Measurements from ENCODE around the gene RABGEF1.

RABGEF1 gene

GRCh38 chr7:66847879-66848790 is 107.6 kb downstream of the RABGEF1 start:
- DNase-seq (ENCODE audit: low read depth, low spot score): no peak
- no peaks in the 10 kb centered on the region for H3K4me1 ChIP-seq (ENCODE audit: insufficient read depth, insufficient read length)
- no peak overlapping the region for H3K4me3 ChIP-seq (ENCODE audit: insufficient read length, low read depth)
- H3K9me3 ChIP-seq (ENCODE audit: insufficient read depth, low read length): no peaks in the 10 kb centered on the region
- peaks cover 16% of the 10 kb centered on the region for H3K27me3 ChIP-seq (ENCODE audit: insufficient read depth, insufficient read length)
- TF ChIP-seq YY1 (IDR thresholded peaks at IDR 0.05; ENCODE audit: insufficient read depth, insufficient read length) (no peak), ZNF274 (IDR thresholded peaks at IDR 0.05; ENCODE audit: low read depth, low read length) (no peak), SUZ12 (IDR thresholded peaks at IDR 0.05; ENCODE audit: extremely low read depth, insufficient read depth, insufficient read length) (no peak)
- H3K36me3 ChIP-seq (ENCODE audit: insufficient read depth, insufficient read length, low read length): no peaks in the 10 kb centered on the region
- H3K9ac ChIP-seq (ENCODE audit: insufficient read length, low read depth): no peak overlapping the region

GRCh38 chr7:66859339-66859738 is 118.8 kb downstream of the RABGEF1 start:
- Histone ChIP-seq H3K36me3 (ENCODE audit: insufficient read depth, insufficient read length, low read length) (peaks cover 22% of the 10 kb centered on the region), H3K4me3 (ENCODE audit: insufficient read length, low read depth) (no peak overlapping the region), H3K27me3 (ENCODE audit: insufficient read depth, insufficient read length) (no peaks in the 10 kb centered on the region), H3K4me1 (ENCODE audit: insufficient read depth, insufficient read length) (peaks cover 3% of the 10 kb centered on the region), H3K9me3 (ENCODE audit: insufficient read depth, low read length) (no peaks in the 10 kb centered on the region), H3K9ac (ENCODE audit: insufficient read length, low read depth) (no peak overlapping the region)
- no peak for DNase-seq (ENCODE audit: low read depth, low spot score)
- no peak for TF ChIP-seq YY1 (IDR thresholded peaks at IDR 0.05; ENCODE audit: insufficient read depth, insufficient read length)
- no peak for TF ChIP-seq ZNF274 (IDR thresholded peaks at IDR 0.05; ENCODE audit: low read depth, low read length)
- TF ChIP-seq SUZ12 (IDR thresholded peaks at IDR 0.05; ENCODE audit: extremely low read depth, insufficient read depth, insufficient read length): no peak

GRCh38 chr7:66859794-66860645 is 119.5 kb downstream of the RABGEF1 start:
- no peak overlapping the region for H3K9ac ChIP-seq (ENCODE audit: insufficient read length, low read depth)
- no peak overlapping the region for H3K4me3 ChIP-seq (ENCODE audit: insufficient read length, low read depth)

DNA sequence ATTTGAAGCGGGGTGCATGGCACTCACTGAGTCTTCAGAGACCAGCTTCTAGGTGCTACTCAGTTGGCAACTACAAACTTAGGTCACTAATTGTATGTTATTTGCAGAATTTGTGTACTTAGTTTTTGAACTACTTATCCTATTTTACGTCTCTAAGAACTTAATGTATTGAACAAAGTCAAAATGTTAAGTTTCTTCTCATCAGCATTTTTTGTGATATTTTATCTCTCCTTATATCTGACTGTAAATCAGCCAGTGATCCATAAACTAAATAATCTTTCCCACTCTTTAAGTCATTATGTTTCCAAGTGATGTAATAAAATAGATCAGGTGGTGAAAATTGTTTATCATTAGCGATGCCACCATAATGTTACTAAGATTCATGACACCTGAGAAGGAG is 120.2 kb downstream of the RABGEF1 start:
- Histone ChIP-seq H3K4me1 (ENCODE audit: insufficient read depth, insufficient read length) (peaks cover 3% of the 10 kb centered on the region), H3K9ac (ENCODE audit: insufficient read length, low read depth) (no peak overlapping the region), H3K9me3 (ENCODE audit: insufficient read depth, low read length) (no peaks in the 10 kb centered on the region), H3K27me3 (ENCODE audit: insufficient read depth, insufficient read length) (no peaks in the 10 kb centered on the region), H3K36me3 (ENCODE audit: insufficient read depth, insufficient read length, low read length) (peaks cover 22% of the 10 kb centered on the region), H3K4me3 (ENCODE audit: insufficient read length, low read depth) (no peak overlapping the region)
- TF ChIP-seq YY1 (IDR thresholded peaks at IDR 0.05; ENCODE audit: insufficient read depth, insufficient read length) (no peak), ZNF274 (IDR thresholded peaks at IDR 0.05; ENCODE audit: low read depth, low read length) (no peak), SUZ12 (IDR thresholded peaks at IDR 0.05; ENCODE audit: extremely low read depth, insufficient read depth, insufficient read length) (no peak)
- DNase-seq (ENCODE audit: low read depth, low spot score): no peak

More at GRCh38 chr7:66859794-66860645, 119.5 kb downstream of the RABGEF1 start:
- no peak for DNase-seq (ENCODE audit: low read depth, low spot score)
- peaks cover 3% of the 10 kb centered on the region for H3K4me1 ChIP-seq (ENCODE audit: insufficient read depth, insufficient read length)
- no peaks in the 10 kb centered on the region for H3K9me3 ChIP-seq (ENCODE audit: insufficient read depth, low read length)
- TF ChIP-seq YY1 (IDR thresholded peaks at IDR 0.05; ENCODE audit: insufficient read depth, insufficient read length) (no peak), ZNF274 (IDR thresholded peaks at IDR 0.05; ENCODE audit: low read depth, low read length) (no peak), SUZ12 (IDR thresholded peaks at IDR 0.05; ENCODE audit: extremely low read depth, insufficient read depth, insufficient read length) (no peak)
- peaks cover 22% of the 10 kb centered on the region for H3K36me3 ChIP-seq (ENCODE audit: insufficient read depth, insufficient read length, low read length)
- H3K27me3 ChIP-seq (ENCODE audit: insufficient read depth, insufficient read length): no peaks in the 10 kb centered on the region
